GM12875 (cell line): ENCODE measurements around the gene CCDC33.

Experiments
- H3K4me3 ChIP-seq: one replicate; pipeline ENCODE4 v1.5.1; 2011; ENCODE audit warnings: low read depth, low read length, control low read depth
- TF ChIP-seq, protein P1 (sequence below): IDR thresholded peaks from 2 replicates; pipeline ENCODE4 v1.5.1; 2011; ENCODE audit warnings: low read depth, mild to moderate bottlenecking, control low read depth, inconsistent platforms, low read length, moderate library complexity, borderline replicate concordance; ENCODE audit not compliant: insufficient read depth

CCDC33 gene

DNA sequence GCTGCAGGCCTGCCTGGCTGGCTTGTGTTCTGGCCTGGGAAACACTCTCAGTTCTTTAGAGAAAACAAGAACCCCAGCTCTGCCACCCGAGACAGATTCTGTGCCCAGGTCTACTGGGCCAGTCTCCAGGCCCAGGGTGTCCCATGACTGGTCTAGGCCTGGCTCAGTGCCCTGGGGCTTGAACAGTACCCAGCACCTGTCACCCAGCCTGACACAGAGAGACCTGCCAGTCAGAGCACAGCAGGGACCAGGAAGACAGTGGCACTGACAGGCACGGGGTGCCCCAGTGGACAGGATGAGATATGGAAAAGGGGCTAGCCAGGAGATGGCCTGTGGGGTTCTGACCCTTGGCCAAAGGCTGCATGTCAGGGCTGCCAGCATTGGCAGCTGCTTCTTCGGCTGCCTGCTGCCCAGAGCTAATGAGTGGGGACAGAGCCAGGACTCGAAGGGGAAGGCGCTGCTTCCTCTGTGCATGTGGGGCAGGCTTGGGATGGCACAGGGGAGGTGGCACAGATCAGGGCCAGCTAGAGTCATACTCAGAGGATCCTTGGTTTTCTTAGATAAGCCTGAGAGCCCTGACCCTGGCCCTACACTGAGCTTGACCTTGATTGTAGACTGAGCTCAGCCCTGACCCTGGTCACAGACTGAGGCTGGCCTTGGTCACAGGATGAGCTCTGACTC is 15.1 kb downstream of the CCDC33 start:
- H3K4me3 ChIP-seq = no peak overlapping the region
- TF ChIP-seq, protein P1, sequence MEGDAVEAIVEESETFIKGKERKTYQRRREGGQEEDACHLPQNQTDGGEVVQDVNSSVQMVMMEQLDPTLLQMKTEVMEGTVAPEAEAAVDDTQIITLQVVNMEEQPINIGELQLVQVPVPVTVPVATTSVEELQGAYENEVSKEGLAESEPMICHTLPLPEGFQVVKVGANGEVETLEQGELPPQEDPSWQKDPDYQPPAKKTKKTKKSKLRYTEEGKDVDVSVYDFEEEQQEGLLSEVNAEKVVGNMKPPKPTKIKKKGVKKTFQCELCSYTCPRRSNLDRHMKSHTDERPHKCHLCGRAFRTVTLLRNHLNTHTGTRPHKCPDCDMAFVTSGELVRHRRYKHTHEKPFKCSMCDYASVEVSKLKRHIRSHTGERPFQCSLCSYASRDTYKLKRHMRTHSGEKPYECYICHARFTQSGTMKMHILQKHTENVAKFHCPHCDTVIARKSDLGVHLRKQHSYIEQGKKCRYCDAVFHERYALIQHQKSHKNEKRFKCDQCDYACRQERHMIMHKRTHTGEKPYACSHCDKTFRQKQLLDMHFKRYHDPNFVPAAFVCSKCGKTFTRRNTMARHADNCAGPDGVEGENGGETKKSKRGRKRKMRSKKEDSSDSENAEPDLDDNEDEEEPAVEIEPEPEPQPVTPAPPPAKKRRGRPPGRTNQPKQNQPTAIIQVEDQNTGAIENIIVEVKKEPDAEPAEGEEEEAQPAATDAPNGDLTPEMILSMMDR = no peak

DNA sequence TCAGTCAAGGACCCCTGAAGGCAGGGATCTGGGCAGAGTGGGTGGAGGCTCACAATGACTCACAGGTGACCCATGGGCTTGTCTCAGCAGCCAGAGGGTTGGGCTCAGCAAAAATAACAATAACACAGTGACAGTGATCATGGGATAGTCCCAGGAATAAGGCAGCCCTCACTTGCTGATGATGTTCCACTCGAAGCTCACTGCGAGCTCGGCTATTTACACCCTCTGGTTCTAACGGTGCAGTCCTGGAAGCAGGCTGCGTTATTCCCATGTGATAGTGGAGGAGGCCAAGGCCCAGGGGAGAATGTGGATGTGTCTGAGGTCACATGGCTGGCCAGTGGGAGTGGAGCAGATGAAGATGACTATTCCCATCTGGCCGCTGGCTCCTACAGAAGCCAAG is 16.2 kb downstream of the CCDC33 start:
- no peak overlapping the region for H3K4me3 ChIP-seq
- TF ChIP-seq, protein P1 = no peak

DNA sequence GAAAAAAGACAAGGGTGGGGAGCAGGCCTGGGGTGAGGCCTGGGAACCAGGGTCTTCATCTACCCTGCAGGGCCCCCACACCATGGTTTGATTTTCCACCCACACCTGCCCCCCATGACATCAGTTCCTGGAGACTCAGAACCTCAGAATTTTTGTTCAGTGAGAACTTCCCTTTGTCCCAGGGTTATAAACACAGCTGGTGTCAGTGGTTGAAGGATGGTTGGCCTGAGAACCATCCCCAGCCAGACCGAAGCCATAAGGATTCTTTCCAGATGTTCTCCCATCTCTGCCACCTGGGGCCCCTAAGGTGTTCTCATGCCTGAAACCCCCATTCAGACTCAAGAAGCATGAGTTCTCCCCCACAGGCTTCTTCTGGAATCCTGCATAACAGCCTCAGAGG is 16.6 kb downstream of the CCDC33 start:
- TF ChIP-seq, protein P1 = no peak
- no peak overlapping the region for H3K4me3 ChIP-seq

DNA sequence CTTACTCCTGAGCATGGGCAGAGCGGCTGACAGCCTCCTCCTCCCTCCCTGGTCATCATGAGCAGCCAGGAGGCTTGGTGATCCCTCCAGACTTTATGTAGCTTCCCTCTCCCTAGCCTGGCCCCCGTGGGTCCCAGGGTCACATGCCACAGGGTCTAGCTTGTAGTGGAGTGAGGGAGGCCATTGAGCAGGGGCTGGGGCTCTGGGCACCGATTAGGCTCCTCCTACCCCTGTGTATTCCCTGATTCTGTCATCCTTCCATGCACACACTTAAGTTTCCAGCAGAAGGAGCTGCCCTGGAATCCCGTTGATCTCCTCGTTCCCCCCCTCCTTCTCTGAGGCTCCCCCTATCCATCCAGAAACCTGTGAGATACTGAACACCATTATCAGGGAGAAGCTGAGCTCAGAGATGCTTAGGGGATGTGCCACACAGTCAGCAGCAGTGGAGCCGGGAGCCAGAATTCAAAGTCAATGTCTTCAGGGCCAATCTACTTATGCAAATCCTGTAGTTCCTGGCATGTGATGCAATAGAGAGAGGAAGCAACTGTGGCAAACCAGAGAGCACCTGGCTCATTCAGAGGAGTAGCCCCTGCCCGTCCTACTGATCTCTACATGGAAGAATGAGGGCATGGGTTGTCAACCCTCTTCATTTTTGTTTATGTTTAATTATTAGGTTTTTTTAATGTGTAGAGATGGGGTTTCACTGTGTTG is 17.2 kb downstream of the CCDC33 start:
- TF ChIP-seq, protein P1 = no peak
- no peak overlapping the region for H3K4me3 ChIP-seq

DNA sequence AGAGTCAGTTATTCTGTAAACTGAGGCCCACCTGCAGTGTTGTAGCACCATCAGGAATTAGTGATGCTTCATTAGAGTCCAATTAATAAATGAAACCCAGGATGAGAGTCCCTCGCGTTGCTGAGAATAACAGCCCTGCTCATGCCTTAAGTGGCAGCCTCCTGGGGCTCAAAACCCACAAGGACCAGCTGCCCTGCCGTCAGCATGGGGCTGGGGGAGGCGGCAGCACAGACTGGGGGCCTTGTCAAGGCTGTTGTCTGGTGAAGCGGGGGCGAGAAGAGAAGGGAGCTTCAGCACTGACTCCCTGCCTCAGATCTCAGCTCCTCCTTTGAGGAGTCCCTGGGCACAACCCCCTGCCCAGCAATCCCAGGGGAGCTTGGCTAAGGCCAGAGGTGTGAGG is 21.0 kb downstream of the CCDC33 start:
- TF ChIP-seq, protein P1 = no peak
- no peak overlapping the region for H3K4me3 ChIP-seq

DNA sequence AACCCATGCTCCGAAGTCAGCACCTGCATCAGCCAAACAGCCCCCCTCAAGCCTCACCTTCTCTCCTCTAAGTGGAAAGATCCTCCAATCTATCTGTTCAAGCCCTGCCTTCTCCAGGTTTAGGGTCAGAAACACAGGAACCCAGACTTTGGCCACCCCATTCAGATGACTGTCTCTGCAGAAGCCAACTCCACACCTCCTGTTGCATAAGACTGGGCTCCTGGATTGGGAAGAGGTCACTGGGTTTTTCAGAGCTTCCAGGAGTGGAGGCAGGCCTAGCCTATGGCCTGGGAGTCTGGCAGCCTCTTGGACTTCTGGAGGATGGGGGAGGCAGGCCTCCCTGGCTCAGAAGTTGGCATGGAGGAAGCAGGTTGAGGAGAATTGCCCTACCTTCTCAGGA is 21.5 kb downstream of the CCDC33 start:
- no peak overlapping the region for H3K4me3 ChIP-seq
- TF ChIP-seq, protein P1 = no peak

DNA sequence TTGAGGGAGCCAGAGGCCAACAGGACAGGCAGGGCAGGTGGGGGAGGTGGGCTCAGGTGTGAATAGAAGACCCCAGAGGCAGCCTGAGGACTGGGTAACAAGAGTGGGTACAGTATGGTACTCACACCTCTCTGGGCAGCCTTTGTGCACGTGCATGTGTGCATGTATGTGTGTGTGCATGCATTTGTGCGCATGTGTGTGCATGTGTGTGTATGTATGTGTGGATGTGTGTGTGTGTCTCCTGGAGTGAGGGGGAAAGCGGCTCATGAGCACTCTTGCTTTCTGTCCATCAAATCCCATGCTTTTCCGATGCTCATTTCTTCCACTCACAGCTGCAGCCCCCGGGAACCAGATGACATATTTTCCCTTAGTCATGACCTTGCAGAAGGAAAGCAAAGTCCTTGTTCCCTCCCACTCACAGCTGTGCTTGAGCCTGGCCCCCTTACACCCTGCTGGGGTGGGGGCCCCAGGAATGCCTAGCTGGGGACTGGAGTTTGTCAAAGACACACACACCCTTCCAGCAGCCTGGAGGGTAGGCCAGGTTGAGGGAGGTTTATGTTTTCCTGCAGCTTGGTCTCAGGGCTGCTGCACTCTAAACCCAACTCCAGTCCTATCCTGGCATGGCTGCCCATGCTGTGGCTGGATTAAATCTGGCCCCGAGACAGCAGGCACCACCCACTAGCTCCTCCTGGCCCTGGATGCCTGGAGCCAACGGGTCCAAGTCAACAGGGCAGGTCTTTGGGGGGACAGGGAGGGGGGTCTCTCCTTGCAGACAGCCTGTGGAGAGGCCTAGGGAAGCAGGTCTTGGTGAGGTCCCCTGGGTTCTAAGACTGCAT is 22.5 kb downstream of the CCDC33 start:
- TF ChIP-seq, protein P1 = no peak
- no peak overlapping the region for H3K4me3 ChIP-seq
